Neural progenitor cell (in vitro differentiated cells): ENCODE measurements around the gene CPSF6. TPM values are rescaled to one million over a fixed set of nuclear protein-coding genes. Genes with fewer than 3 reads are reported as not detected.
A peak's percentile ranks its signal among the peaks of the same experiment; 100 is the strongest.

Experiments
- DNase-seq: peaks from one replicate; pipeline ENCODE4 v3.0.0-alpha.2; 2016; ENCODE audit warnings: low spot score
- H2AFZ ChIP-seq: fragments of 200-600 bp; sonication (generic); replicated peaks from 2 replicates; pipeline ENCODE4 v1.6.1; 2016; ENCODE audit warnings: antibody characterized with exemption
- H3F3A ChIP-seq: fragments of 200-600 bp; sonication (generic); 2 replicates; pipeline ENCODE4 v1.6.1; 2016; ENCODE audit warnings: antibody characterized with exemption, low read depth
- H3K27ac ChIP-seq: fragments of 200-600 bp; sonication (generic); 2 replicates; pipeline ENCODE4 v1.5.1; 2016; ENCODE audit warnings: mild to moderate bottlenecking
- H3K27me3 ChIP-seq: fragments of 200-600 bp; sonication (generic); 2 replicates; pipeline ENCODE4 v1.6.1; 2016; ENCODE audit warnings: mild to moderate bottlenecking, moderate library complexity
- H3K36me3 ChIP-seq: fragments of 200-600 bp; sonication (generic); 2 replicates; pipeline ENCODE4 v1.5.1; 2016
- H3K4me1 ChIP-seq: fragments of 200-600 bp; sonication (generic); 2 replicates; pipeline ENCODE4 v1.6.1; 2016; ENCODE audit warnings: mixed run types
- H3K4me2 ChIP-seq: fragments of 200-600 bp; sonication (generic); 2 replicates; pipeline ENCODE4 v1.6.1; 2016
- H3K4me3 ChIP-seq: fragments of 200-600 bp; sonication (generic); 2 replicates; pipeline ENCODE4 v1.5.1; 2016
- H3K79me2 ChIP-seq: fragments of 200-600 bp; sonication (generic); 2 replicates; pipeline ENCODE4 v1.6.1; 2016; ENCODE audit warnings: low read depth
- H3K9ac ChIP-seq: fragments of 200-600 bp; sonication (generic); 2 replicates; pipeline ENCODE4 v1.6.1; 2016
- H3K9me3 ChIP-seq: fragments of 200-600 bp; sonication (generic); 2 replicates; pipeline ENCODE4 v1.5.1; 2016; ENCODE audit warnings: low read depth
- H4K20me1 ChIP-seq: fragments of 200-600 bp; sonication (generic); 2 replicates; pipeline ENCODE4 v1.6.1; 2016; ENCODE audit warnings: low read depth
- H3K27ac Mint-ChIP-seq: 3 replicates; pipeline ENCODE4 v1.8.0; 2021; ENCODE audit warnings: mixed read lengths
- H3K27me3 Mint-ChIP-seq: 2 replicates; pipeline ENCODE4 v1.8.0; 2022; ENCODE audit warnings: low read depth, mild to moderate bottlenecking, inconsistent platforms, moderate library complexity, mixed read lengths; ENCODE audit not compliant: insufficient read depth
- H3K36me3 Mint-ChIP-seq: 3 replicates; pipeline ENCODE4 v1.8.0; 2021; ENCODE audit warnings: mixed read lengths
- H3K4me1 Mint-ChIP-seq: 3 replicates; pipeline ENCODE4 v1.8.0; 2021; ENCODE audit warnings: mixed read lengths
- H3K4me3 Mint-ChIP-seq: 3 replicates; pipeline ENCODE4 v1.8.0; 2021; ENCODE audit warnings: mild to moderate bottlenecking, moderate library complexity, mixed read lengths
- H3K9me3 Mint-ChIP-seq: 3 replicates; pipeline ENCODE4 v1.8.0; 2020; ENCODE audit warnings: mixed read lengths
- EZH2 ChIP-seq: fragments of 200-600 bp; sonication (generic); IDR thresholded peaks from 2 replicates; pipeline ENCODE4 v1.6.1; 2017; ENCODE audit warnings: antibody characterized with exemption, mild to moderate bottlenecking, moderate library complexity
- EZH2phosphoT487 ChIP-seq: fragments of 200-600 bp; sonication (generic); IDR thresholded peaks from 2 replicates; pipeline ENCODE4 v1.6.1; 2017; ENCODE audit warnings: antibody characterized with exemption
- total RNA-seq: library from RNA; depleted of rRNA; stranded (reverse); fragments of >200 nt; gene quantifications from 2 replicates; pipeline ENCODE4 v1.2.3, GENCODE V29; 2015; ENCODE audit warnings: low replicate concordance
- TF ChIP-seq, protein P1 (sequence below): fragments of 200-600 bp; sonication (generic); IDR thresholded peaks from 2 replicates; pipeline ENCODE4 v1.5.1; 2017; ENCODE audit warnings: antibody characterized with exemption, mild to moderate bottlenecking

CPSF6 gene
- total RNA-seq, 1 donor from 2014 or later: 155 TPM

DNA sequence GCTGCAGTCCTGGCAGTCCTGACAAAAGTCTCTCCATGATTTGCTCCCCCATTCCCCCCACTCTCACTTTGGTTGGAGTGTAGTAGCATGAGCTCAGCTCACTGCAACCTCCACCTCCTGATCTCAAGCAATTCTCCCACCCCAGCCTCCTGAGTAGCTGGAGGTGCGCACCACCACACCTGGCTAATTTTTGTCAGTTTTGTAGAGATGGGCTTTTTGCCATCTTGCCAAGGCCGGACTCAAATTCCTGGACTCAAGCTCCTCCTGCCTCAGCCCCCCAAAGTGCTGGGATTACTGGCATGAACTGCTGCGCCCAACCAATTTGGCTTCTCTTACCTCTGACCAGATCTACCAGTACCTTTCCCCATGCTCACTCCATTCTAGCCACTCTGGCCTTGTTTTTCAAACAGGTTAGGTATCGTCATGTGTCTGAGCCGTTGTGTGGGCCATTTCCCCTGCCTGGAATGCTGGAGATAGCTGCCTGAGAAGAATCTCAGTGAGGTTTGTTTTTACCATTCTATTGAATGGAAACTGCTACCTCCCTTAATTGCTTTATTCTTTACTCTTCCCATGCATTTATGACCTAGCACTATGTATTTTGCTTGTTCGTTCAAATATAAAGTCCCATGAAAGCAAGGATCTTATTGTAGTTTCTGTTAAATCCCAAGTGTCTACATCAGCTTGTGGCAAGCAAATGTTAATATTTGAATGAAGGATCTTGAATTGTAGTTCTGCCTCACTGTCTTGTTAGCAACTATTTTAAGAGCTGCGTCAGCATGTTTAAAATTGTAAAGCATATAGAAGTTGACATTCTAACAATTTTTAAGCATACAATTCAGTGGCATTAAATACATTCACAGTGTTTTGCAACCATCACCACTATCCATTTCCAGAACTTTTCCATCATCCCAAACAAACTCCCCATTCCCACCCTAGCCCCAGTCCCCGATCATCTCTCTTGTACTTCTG lies 39.7 kb downstream of the CPSF6 start:
- no peaks in the 10 kb centered on the region for H3K4me1 Mint-ChIP-seq
- H3F3A ChIP-seq: peaks cover 54% of the 10 kb centered on the region
- H3K27me3 ChIP-seq: peaks cover 13% of the 10 kb centered on the region
- peaks cover 4% of the 10 kb centered on the region for H3K36me3 Mint-ChIP-seq
- peak overlapping the region; percentile 10 for H3K4me3 Mint-ChIP-seq
- peaks cover 21% of the 10 kb centered on the region for H4K20me1 ChIP-seq
- TF ChIP-seq EZH2: no peak
- TF ChIP-seq EZH2phosphoT487: no peak
- TF ChIP-seq, protein P1, sequence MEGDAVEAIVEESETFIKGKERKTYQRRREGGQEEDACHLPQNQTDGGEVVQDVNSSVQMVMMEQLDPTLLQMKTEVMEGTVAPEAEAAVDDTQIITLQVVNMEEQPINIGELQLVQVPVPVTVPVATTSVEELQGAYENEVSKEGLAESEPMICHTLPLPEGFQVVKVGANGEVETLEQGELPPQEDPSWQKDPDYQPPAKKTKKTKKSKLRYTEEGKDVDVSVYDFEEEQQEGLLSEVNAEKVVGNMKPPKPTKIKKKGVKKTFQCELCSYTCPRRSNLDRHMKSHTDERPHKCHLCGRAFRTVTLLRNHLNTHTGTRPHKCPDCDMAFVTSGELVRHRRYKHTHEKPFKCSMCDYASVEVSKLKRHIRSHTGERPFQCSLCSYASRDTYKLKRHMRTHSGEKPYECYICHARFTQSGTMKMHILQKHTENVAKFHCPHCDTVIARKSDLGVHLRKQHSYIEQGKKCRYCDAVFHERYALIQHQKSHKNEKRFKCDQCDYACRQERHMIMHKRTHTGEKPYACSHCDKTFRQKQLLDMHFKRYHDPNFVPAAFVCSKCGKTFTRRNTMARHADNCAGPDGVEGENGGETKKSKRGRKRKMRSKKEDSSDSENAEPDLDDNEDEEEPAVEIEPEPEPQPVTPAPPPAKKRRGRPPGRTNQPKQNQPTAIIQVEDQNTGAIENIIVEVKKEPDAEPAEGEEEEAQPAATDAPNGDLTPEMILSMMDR: no peak
- no peak overlapping the region for H3K4me3 ChIP-seq
- H3K27ac Mint-ChIP-seq: no peak overlapping the region
- DNase-seq: no peak
- H3K9me3 Mint-ChIP-seq: no peaks in the 10 kb centered on the region
- no peaks in the 10 kb centered on the region for H3K79me2 ChIP-seq
- peaks cover 4% of the 10 kb centered on the region for H3K27me3 Mint-ChIP-seq
- no peaks in the 10 kb centered on the region for H3K9me3 ChIP-seq
- H2AFZ ChIP-seq: no peak overlapping the region
- H3K27ac ChIP-seq: no peak overlapping the region
- H3K4me2 ChIP-seq: no peak overlapping the region
- H3K4me1 ChIP-seq: no peaks in the 10 kb centered on the region
- H3K9ac ChIP-seq: no peak overlapping the region
- H3K36me3 ChIP-seq: no peaks in the 10 kb centered on the region

DNA sequence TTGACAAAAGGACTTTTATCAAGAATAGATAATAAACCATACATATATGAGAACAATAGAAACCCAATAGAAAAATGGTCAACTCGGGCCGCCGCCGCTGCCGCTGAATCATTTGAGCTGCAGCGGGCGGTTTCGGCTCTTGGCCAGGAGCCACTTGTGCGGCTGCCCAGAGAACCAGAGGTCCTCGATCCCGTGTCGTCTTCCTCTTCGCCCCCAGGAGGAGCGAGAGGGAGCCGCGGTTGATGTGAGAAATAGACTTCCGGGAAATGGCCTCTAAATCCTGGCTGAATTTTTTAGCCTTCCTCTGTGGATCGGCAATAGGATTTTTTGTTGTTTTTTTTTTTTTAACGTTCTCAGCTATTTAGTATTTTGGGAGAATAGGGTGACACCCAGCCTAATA lies 44.8 kb downstream of the CPSF6 start:
- Mint-ChIP-seq H3K4me3 (peak overlapping the region; percentile 44), H3K36me3 (peaks cover 3% of the 10 kb centered on the region), H3K27me3 (peaks cover 4% of the 10 kb centered on the region), H3K9me3 (no peaks in the 10 kb centered on the region), H3K27ac (no peak overlapping the region), H3K4me1 (no peaks in the 10 kb centered on the region)
- Histone ChIP-seq H3K4me1 (no peaks in the 10 kb centered on the region), H4K20me1 (peaks cover 4% of the 10 kb centered on the region), H3K27ac (no peak overlapping the region), H3K9me3 (no peaks in the 10 kb centered on the region), H3K27me3 (peaks cover 40% of the 10 kb centered on the region), H3K9ac (no peak overlapping the region), H3K79me2 (no peaks in the 10 kb centered on the region), H2AFZ (no peak overlapping the region), H3K4me2 (peak overlapping the region; percentile 53), H3F3A (peaks cover 25% of the 10 kb centered on the region), H3K36me3 (no peaks in the 10 kb centered on the region), H3K4me3 (peak overlapping the region; percentile 20)
- TF ChIP-seq EZH2 (no peak), EZH2phosphoT487 (peak; percentile 31)
- TF ChIP-seq, protein P1: peak; percentile 45
- DNase-seq: peak; percentile 81

DNA sequence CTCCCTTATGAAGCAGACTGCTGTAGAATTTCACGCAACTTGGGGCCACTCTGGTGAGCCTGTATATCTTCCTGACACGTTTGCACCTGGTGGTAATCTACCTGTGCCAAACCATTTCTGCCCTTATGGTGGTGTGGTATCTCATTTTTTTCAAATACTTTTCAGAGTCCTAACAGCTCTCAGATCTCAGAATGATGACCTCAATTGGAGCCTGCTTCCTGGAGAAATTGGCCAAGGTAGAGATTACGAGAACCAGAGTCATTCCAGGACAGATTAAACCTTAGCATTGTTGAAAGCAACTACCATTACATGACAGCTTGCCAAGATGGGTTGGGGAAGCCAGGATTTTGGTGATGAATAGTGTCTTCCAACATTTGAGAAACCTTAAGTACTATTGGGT lies 48.2 kb downstream of the CPSF6 start:
- Mint-ChIP-seq H3K9me3 (no peaks in the 10 kb centered on the region), H3K27me3 (no peaks in the 10 kb centered on the region), H3K36me3 (no peaks in the 10 kb centered on the region), H3K4me1 (peaks cover 2% of the 10 kb centered on the region), H3K27ac (no peak overlapping the region), H3K4me3 (no peak overlapping the region)
- H3K27me3 ChIP-seq: peaks cover 43% of the 10 kb centered on the region
- DNase-seq: no peak
- H3K4me1 ChIP-seq: no peaks in the 10 kb centered on the region
- H3K27ac ChIP-seq: no peak overlapping the region
- H3K36me3 ChIP-seq: no peaks in the 10 kb centered on the region
- peaks cover 12% of the 10 kb centered on the region for H3F3A ChIP-seq
- no peak overlapping the region for H3K4me2 ChIP-seq
- H3K79me2 ChIP-seq: no peaks in the 10 kb centered on the region
- H3K9ac ChIP-seq: no peak overlapping the region
- H2AFZ ChIP-seq: no peak overlapping the region
- TF ChIP-seq, protein P1: no peak
- TF ChIP-seq EZH2 (no peak), EZH2phosphoT487 (no peak)
- no peak overlapping the region for H3K4me3 ChIP-seq
- H3K9me3 ChIP-seq: no peaks in the 10 kb centered on the region
- H4K20me1 ChIP-seq: peaks cover 4% of the 10 kb centered on the region
